Hematopoietic multipotent progenitor cell treated with erythropoietin and hydrocortisone succinate and interleukin-3 and kit ligand, for 17 days (in vitro differentiated cells): ENCODE results near the gene RPS2.
"Not testable (repeated sequence)": the region's sequence is repeated elsewhere in the genome, so short reads cannot be mapped to it uniquely, and the experiment has no call there.

Source experiments
- DNase-seq: peaks from one replicate; pipeline ENCODE4 v3.0.0-alpha.2; 2015; ENCODE audit warnings: low spot score

Gene RPS2

GRCh38 chr16:1964506-1965395 lies at the start of gene RPS2:
Gene RPS2, minus strand, starts transcription at chr16:1964826. Its CDS starts 201 bp downstream, at chr16:1964625.
- peak; percentile 97 for DNase-seq

GRCh38 chr16:2013527-2013926 lies 48.9 kb upstream of the RPS2 start:
- no peak for DNase-seq

- not testable (repeated sequence) for DNase-seq
Measured at GRCh38 chr16:2011726-2012125, 47.1 kb upstream of the RPS2 start.

GRCh38 chr16:2009791-2010510 lies 45.3 kb upstream of the RPS2 start, which contains the start of gene ZNF598:
Gene ZNF598, minus strand, starts transcription at chr16:2009821.
- peak; percentile 91 for DNase-seq

- no peak for DNase-seq
Measured at GRCh38 chr16:2009164-2009711, 44.6 kb upstream of the RPS2 start.

GRCh38 chr16:2008631-2009163 lies 44.1 kb upstream of the RPS2 start:
- no peak for DNase-seq

- no peak for DNase-seq
Measured at GRCh38 chr16:2008009-2008526, 43.4 kb upstream of the RPS2 start.

- DNase-seq, result no peak
Measured at GRCh38 chr16:2007081-2007836, 42.6 kb upstream of the RPS2 start.

GRCh38 chr16:2006317-2006716 lies 41.7 kb upstream of the RPS2 start:
- no peak for DNase-seq

GRCh38 chr16:2005646-2006045 lies 41.0 kb upstream of the RPS2 start:
- DNase-seq, result peak; percentile 27

- no peak for DNase-seq
Measured at GRCh38 chr16:2004795-2005517, 40.3 kb upstream of the RPS2 start.

GRCh38 chr16:2003827-2004641 lies 39.4 kb upstream of the RPS2 start:
- DNase-seq, result peak; percentile 91

GRCh38 chr16:2003231-2003826 lies 38.7 kb upstream of the RPS2 start:
- DNase-seq, result no peak

- no peak for DNase-seq
Measured at GRCh38 chr16:2002406-2003230, 38.0 kb upstream of the RPS2 start.

GRCh38 chr16:2001456-2002355 lies 37.1 kb upstream of the RPS2 start:
- no peak for DNase-seq

GRCh38 chr16:2001035-2001434 lies 36.4 kb upstream of the RPS2 start:
- DNase-seq, result no peak

- DNase-seq, result no peak
Measured at GRCh38 chr16:1999866-2000514, 35.4 kb upstream of the RPS2 start.
